DMS53 (cell line): ENCODE data around the gene DNAJB6.

Experiments used
- DNase-seq: peaks from one replicate; lab custom pipeline; 2025; lab: John Stamatoyannopoulos, UW

The DNAJB6 gene

DNA sequence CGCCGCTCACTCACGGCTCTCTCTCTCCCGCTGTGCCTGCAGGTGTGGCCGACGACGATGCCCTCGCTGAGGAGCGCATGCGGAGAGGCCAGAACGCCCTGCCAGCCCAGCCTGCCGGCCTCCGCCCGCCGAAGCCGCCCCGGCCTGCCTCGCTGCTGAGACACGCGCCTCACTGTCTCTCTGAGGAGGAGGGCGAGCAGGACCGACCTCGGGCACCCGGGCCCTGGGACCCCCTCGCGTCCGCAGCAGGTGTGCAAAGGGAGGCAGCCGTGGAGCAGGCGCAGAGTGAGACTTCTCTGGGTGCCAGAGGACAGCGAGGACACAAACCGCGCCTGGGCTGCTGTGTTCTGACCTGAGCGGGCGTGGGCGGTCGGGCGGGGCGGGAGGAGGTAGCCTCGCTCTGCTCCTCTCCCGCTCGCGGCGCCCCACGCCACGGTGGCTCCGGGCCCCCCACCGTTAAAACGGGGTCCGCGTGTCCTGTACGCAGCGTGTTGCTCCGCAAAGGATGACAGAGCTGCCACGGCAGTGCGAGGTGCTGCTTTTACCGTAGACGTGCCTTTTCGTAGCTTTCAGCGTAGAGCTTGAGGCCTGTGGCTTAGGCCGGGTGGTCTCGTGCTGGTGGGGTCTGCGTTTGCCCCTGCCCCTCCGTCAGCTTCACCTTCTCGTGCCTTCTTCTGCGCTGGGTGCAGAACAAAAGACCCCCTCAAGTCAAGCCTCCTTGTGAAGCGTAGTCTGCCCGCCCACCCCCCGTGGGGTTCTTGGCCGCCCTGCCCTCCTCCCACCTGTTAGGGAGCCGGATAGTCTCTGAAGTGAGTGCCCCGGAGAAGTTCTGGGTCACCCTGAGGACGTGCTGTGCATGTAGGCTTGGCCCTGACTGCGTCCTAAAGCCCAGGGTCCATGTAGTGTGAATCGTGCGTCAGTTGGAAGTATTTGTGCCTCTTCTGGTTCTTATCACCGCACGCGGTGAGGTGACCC, 73.2 kb downstream of the DNAJB6 start:
- DNase-seq, result no peak

DNA sequence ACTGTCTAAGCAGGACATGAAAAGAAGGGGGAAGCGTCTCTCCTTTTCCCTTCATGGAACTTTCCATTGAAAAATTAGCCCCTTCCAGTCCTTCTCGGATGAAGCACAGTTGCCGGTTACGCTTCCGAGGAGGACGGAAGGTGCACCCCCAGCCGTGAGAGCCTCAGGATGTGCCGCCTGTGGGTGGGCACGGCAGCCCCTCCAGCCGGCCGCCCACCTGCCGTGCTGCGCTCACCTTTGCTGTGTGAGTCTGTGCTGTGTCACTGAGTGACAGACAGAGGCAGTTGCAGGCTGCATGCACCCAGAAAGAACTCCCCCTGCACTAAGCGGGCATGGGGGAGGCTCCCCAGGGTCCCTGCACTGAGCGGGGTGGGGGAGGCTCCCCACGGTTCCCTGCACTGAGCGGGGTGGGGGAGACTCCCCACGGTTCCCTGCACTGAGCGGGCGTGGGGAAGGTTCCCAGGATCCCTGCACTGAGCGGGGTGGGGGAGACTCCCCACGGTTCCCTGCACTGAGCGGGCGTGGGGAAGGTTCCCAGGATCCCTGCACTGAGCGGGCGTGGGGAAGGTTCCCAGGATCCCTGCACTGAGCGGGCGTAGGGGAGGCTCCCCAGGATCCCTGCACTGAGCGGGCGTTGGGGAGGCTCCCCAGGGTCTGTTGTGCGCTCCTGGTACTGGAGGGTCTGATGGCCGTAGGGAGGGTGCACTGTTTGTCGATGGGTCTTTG, 74.2 kb downstream of the DNAJB6 start:
- DNase-seq, result no peak

GRCh38 chr7:157411580-157411979, 74.8 kb downstream of the DNAJB6 start:
- no peak for DNase-seq

- DNase-seq, result no peak
These were observed 75.2 kb downstream of the DNAJB6 start for GRCh38 chr7:157412021-157412443.

DNA sequence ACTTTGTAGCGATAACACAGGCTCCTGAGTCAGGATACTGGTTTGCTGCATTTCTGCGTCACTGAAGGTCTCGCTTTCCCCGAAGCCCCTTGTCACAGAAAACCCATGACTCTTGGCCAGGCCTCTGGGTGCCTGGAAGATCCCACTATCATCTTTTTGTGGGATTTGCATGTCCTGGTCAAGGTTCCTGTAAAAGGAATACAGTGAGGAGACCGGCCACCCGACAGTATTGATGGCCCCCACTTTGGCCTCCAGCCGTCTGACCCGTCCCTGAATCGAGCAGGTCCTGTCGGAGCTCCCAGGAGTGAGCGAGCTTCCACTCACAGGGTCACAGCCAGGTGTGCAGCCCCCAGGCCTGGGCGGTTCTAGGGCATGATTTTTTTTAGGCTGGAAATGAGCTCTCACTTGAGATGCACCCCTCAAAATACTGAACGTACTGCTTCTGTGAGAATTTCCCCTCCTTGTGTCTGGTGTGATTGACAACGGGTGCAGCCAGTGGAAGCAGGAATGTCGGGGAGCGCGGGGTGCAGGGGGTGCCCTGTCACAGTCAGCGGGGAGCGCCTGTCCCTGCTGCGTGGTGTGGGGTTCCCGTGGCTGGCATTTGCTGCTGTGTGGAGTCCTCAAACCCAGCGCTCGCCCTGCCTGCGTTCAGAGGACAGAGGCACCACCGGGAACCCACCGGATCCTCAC, 75.8 kb downstream of the DNAJB6 start:
- no peak for DNase-seq

- DNase-seq, result no peak
These were observed 77.3 kb downstream of the DNAJB6 start for GRCh38 chr7:157413881-157414701.

- no peak for DNase-seq
These were observed 77.9 kb downstream of the DNAJB6 start for GRCh38 chr7:157414702-157415096.

- DNase-seq, result no peak
These were observed 78.7 kb downstream of the DNAJB6 start for GRCh38 chr7:157415486-157415885.

GRCh38 chr7:157416011-157416410, 79.2 kb downstream of the DNAJB6 start:
- no peak for DNase-seq

- no peak for DNase-seq
These were observed 81.6 kb downstream of the DNAJB6 start for GRCh38 chr7:157418204-157419034.

DNA sequence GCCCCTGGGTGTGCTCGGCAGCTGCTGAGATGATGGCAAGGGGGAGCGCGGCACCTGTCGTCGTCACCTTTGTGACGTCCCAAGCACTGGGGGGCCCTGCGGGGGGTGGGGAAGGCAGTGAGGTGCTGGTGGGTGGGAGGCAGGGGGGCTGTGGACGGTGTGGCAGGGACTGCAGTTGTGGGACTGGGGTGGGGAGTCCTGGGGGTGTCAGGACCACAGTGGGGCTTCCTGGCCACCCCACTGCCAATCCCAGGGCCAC, 82.2 kb downstream of the DNAJB6 start:
- DNase-seq, result no peak

GRCh38 chr7:157422279-157422678, 85.5 kb downstream of the DNAJB6 start:
- no peak for DNase-seq

GRCh38 chr7:157423348-157423747, 86.5 kb downstream of the DNAJB6 start:
- DNase-seq, result no peak

DNA sequence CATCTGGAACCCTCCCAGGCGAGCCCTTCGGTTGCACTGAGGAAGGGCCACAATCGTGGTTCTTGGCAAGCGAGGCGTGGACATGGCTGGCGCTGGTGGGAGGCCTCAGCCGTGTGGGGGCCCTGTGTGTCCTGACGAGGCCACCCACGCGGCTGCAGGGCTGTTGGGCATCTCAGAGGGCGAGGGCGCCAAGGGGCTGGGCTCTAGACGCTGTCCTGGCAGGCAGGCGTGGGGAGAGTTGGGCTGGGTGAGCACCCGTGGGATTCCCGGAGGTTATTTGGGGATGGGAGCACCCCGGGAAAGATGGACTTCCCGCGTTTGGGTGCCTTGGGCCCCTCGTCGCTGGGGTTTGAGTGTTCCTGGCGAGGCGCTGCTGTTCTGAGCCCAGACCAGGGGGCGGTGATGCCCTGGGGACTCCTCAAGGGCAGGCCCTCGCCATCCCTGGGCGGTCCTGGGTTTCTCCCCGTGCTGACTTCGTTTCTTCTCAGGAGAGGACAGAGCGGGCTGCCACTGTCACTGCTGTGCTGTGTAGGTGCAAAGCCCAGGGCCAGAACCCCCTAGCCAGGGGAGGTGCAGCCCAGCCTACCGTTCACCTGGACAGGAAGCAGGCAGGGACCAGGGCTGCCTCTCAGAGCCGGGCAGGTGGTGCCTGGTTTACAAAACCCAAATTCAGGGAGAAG, 87.2 kb downstream of the DNAJB6 start:
- no peak for DNase-seq

DNA sequence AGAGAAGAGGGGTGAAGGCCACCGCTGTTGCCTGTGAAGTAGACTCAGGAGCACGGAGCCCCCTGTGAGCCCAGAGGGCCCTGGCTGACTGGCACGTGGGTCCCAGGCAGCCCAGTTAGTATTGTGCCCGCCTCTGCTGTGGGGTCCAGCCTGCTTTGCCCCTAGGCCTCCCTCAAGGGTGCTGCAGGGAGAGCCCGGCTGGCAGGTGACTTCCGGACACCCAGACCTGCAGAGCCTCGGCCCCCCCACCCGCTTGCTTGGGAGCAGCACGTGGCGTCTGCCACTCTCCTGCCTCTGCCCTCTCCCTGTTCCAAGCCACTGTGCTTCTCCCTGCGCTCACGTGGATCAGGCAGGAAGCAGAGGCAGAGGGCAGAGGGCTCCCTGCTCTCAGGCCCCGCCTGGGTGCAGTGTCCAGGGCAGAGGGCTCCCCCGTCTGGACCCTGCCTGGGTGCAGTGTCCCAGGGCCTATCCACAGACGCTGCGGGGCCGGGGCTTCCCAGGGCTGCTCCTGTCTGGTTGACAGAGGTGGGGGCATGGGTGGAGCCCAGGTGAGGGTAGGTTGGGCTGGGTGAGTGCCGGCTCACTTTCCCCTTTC, 88.4 kb downstream of the DNAJB6 start:
- DNase-seq, result no peak

- DNase-seq, result no peak
These were observed 89.0 kb downstream of the DNAJB6 start for GRCh38 chr7:157425761-157426160.

- DNase-seq, result no peak
These were observed 89.9 kb downstream of the DNAJB6 start for GRCh38 chr7:157426463-157427301.

DNA sequence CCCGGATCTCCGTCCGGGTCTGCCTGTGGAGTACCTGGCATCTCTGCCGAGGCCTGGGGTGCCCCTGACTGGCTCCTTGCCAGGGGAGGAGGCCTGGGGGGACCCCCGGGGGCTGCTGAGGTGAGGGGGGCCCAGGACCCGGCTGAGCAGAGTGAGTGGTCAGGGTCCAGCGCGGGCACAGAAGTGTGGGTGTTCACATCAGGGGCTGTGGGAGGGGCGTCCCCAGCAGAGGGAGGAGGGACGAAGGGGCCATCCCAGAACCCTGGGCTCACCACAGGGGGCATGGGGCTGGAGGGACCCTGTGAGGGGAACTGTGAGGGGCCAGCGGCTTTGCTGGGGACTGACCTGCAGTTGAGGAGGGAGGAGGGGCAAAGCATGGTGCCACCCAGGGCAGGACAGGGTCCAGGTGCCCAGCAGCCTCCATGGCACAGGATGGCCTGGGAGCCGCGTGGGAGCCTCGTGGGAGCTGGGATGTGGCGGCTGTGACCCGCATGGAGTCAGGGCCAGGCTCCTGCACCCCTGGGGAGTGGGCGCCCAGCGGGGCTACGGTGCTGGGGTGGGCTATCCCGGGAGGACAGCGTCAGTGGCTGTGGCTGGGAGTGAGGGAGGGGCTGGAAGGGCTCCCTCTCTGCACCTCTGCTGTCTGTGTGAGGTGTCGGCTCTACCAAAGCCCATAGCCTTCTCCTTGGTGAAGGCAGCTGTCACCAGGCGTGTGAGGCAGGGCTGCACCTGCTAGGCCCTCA, 91.2 kb downstream of the DNAJB6 start:
- no peak for DNase-seq
